A549 (cell line): ENCODE measurements around the gene PRKAR1B. TPM values are rescaled to one million over a fixed set of nuclear protein-coding genes. Genes with fewer than 3 reads are reported as not detected.

Experiments
- ATAC-seq, 2 experiments: fragments of 200-7000 bp in 1 of 2; fragments of >200 bp in 1 of 2; cut with Nextera tagmentation in 1 of 2; cut with Tn5 transposase in 1 of 2; 3 replicates each; pipeline versions ENCODE4 v1.8.0 to v1.9.1; 2018 to 2020; ENCODE audit warnings: mild to moderate bottlenecking in 1 of 2, moderate library complexity in 1 of 2
- CTCF ChIA-PET: fragments of 300-600 bp; sonication (Branson Sonifier 250); formaldehyde crosslinking; extraction: SDS; loops from one replicate; lab custom pipeline; 2021; ENCODE audit warnings: antibody characterized with exemption, inconsistent platforms; lab: Yijun Ruan, JAX
- POLR2A ChIA-PET: fragments of 350-600 bp; formaldehyde crosslinking; extraction: SDS; loops from one replicate; lab custom pipeline; 2021; ENCODE audit warnings: antibody characterized with exemption, inconsistent platforms; lab: Yijun Ruan, JAX
- DNase-seq, 2 experiments: peaks; one replicate each; pipeline versions ENCODE4 v3.0.0 to v3.0.0-alpha.2; 2011 to 2016; ENCODE audit warnings: low read depth in 1 of 2, low spot score in 1 of 2
- FAIRE-seq: peaks from 2 replicates; lab custom pipeline; 2011; peaks lifted over from hg19 to GRCh38; lab: Jason Lieb, UNC
- H3K27ac ChIP-seq, 2 experiments: fragments of >200 bp; sonication (Bioruptor Twin); formaldehyde crosslinking; 3 replicates each; pipeline ENCODE4 v1.5.1; 2016 to 2017
- H3K4me1 ChIP-seq: fragments of >200 bp; sonication (Bioruptor Twin); formaldehyde crosslinking; 3 replicates; pipeline ENCODE4 v1.6.1; 2016
- H3K4me2 ChIP-seq: fragments of >200 bp; sonication (Bioruptor Twin); formaldehyde crosslinking; 3 replicates; pipeline ENCODE4 v1.6.1; 2016
- H3K4me3 ChIP-seq: fragments of >200 bp; sonication (Bioruptor Twin); formaldehyde crosslinking; 3 replicates; pipeline ENCODE4 v1.5.1; 2016
- H3K9me3 ChIP-seq: fragments of >200 bp; sonication (Bioruptor Twin); formaldehyde crosslinking; 3 replicates; pipeline ENCODE4 v1.6.1; 2016
- BHLHE40 ChIP-seq: IDR thresholded peaks from 2 replicates; pipeline ENCODE4 v1.6.1; 2012; ENCODE audit warnings: low read depth, low read length, inconsistent platforms
- CBX2 ChIP-seq: fragments of 200-600 bp; sonication (generic); IDR thresholded peaks from 2 replicates; pipeline ENCODE4 v1.6.1; 2016; ENCODE audit warnings: low read depth, mild to moderate bottlenecking, borderline replicate concordance
- CEBPB ChIP-seq, 2 experiments: fragments of >200 bp in 1 of 2; sonication (Bioruptor Twin) in 1 of 2; formaldehyde crosslinking in 1 of 2; IDR thresholded peaks; 2 replicates each; pipeline ENCODE4 v1.6.1; 2012 to 2016
- ESRRA ChIP-seq: fragments of 150-350 bp; IDR thresholded peaks from 2 replicates; pipeline ENCODE4 v1.6.1; 2014; ENCODE audit warnings: mild to moderate bottlenecking, low read length, borderline replicate concordance
- FOSB ChIP-seq: fragments of 250-450 bp; sonication (Bioruptor Pico); IDR thresholded peaks from 2 replicates; pipeline ENCODE4 v1.5.0; 2020; ENCODE audit warnings: mild to moderate bottlenecking, moderate library complexity
- GATA3 ChIP-seq: IDR thresholded peaks from 2 replicates; pipeline ENCODE4 v1.6.1; 2012; ENCODE audit warnings: borderline replicate concordance
- HEYL ChIP-seq: fragments of 250-450 bp; sonication (Bioruptor Pico); IDR thresholded peaks from 2 replicates; pipeline ENCODE4 v1.8.0; 2021; ENCODE audit warnings: mild to moderate bottlenecking, moderate library complexity
- HOXA7 ChIP-seq: fragments of 250-450 bp; sonication (Bioruptor Pico); IDR thresholded peaks from 2 replicates; pipeline ENCODE4 v1.5.0; 2020; ENCODE audit warnings: mild to moderate bottlenecking, moderate library complexity
- JUN ChIP-seq, 2 experiments: fragments of >200 bp; sonication (Bioruptor Twin); formaldehyde crosslinking; IDR thresholded peaks; 2 replicates in 1 of 2; 3 replicates in 1 of 2; pipeline ENCODE4 v1.6.1; 2016 to 2017
- MAZ ChIP-seq: fragments of 150-350 bp; IDR thresholded peaks from 2 replicates; pipeline ENCODE4 v1.6.1; 2014; ENCODE audit warnings: antibody characterized with exemption, low read depth, low read length, borderline replicate concordance
- NR3C1 ChIP-seq: fragments of >200 bp; sonication (Bioruptor Twin); formaldehyde crosslinking; IDR thresholded peaks from 3 replicates; pipeline ENCODE4 v1.6.1; 2017
- POLR2A ChIP-seq: IDR thresholded peaks from 2 replicates; pipeline ENCODE4 v1.6.1; 2012; ENCODE audit warnings: mild to moderate bottlenecking, low read length
- RAD21 ChIP-seq, 2 experiments: fragments of >200 bp in 1 of 2; sonication (Bioruptor Twin) in 1 of 2; formaldehyde crosslinking in 1 of 2; IDR thresholded peaks in 1 of 2; conservative IDR thresholded peaks in 1 of 2; 2 replicates in 1 of 2; 3 replicates in 1 of 2; pipeline ENCODE4 v1.6.1; 2012 to 2018; ENCODE audit warnings: inconsistent platforms in 1 of 2
- RARB ChIP-seq: fragments of 250-450 bp; sonication (Bioruptor Pico); IDR thresholded peaks from 2 replicates; pipeline ENCODE4 v1.8.0; 2021; ENCODE audit warnings: mild to moderate bottlenecking, moderate library complexity
- RCOR1 ChIP-seq: fragments of 150-350 bp; IDR thresholded peaks from 2 replicates; pipeline ENCODE4 v1.6.1; 2014; ENCODE audit warnings: antibody characterized with exemption, low read length, low read depth
- SMC3 ChIP-seq: fragments of >200 bp; sonication (Bioruptor Twin); formaldehyde crosslinking; IDR thresholded peaks from 3 replicates; pipeline ENCODE4 v1.6.1; 2018; ENCODE audit warnings: inconsistent platforms
- TP53 ChIP-seq: fragments of 250-450 bp; sonication (Bioruptor Pico); IDR thresholded peaks from 2 replicates; pipeline ENCODE4 v1.5.0; 2021; ENCODE audit warnings: mild to moderate bottlenecking, moderate library complexity
- ZSCAN20 ChIP-seq: fragments of 250-450 bp; sonication (Bioruptor Pico); IDR thresholded peaks from 2 replicates; pipeline ENCODE4 v1.8.0; 2022; ENCODE audit warnings: mild to moderate bottlenecking, moderate library complexity
- WGBS: methylation state at CpG from one replicate; pipeline ENCODE4 v1.1.6; 2017; ENCODE audit errors: missing lambda C conversion rate; 5-methylcytosine and 5-hydroxymethylcytosine counted together
- polyA plus RNA-seq, 4 experiments: library from polyadenylated mRNA; depleted of rRNA in 3 of 4; stranded (reverse); fragments of >200 nt; fragmentation: RNase III in 1 of 4; extraction: RNeasy Plus Mini Kit Qiagen cat#74134 plus additional on column Dnase treatment in 1 of 4; gene quantifications; 2 replicates in 3 of 4; 3 replicates in 1 of 4; pipeline ENCODE4 v1.2.3, GENCODE V29; 2011 to 2017
- TF ChIP-seq, protein P1 (sequence below): fragments of 250-450 bp; sonication (Bioruptor Pico); IDR thresholded peaks from 2 replicates; pipeline ENCODE4 v1.5.0; 2021; ENCODE audit warnings: mild to moderate bottlenecking, moderate library complexity, borderline replicate concordance
- TF ChIP-seq, protein P2 (sequence below): IDR thresholded peaks from 2 replicates; pipeline ENCODE4 v1.6.1; 2012
- TF ChIP-seq, protein P3 (sequence below): fragments of >200 bp; sonication (Bioruptor Twin); formaldehyde crosslinking; IDR thresholded peaks from 2 replicates; pipeline ENCODE4 v1.6.1; 2016
- TF ChIP-seq, protein P4 (sequence below): fragments of >200 bp; sonication (Bioruptor Twin); formaldehyde crosslinking; IDR thresholded peaks from 3 replicates; pipeline ENCODE4 v1.6.1; 2016

PRKAR1B gene
- polyA plus RNA-seq, 2 of the 4 experiments (the other 2 are of a cell fraction), result 10.1 to 33.7 TPM

DNA sequence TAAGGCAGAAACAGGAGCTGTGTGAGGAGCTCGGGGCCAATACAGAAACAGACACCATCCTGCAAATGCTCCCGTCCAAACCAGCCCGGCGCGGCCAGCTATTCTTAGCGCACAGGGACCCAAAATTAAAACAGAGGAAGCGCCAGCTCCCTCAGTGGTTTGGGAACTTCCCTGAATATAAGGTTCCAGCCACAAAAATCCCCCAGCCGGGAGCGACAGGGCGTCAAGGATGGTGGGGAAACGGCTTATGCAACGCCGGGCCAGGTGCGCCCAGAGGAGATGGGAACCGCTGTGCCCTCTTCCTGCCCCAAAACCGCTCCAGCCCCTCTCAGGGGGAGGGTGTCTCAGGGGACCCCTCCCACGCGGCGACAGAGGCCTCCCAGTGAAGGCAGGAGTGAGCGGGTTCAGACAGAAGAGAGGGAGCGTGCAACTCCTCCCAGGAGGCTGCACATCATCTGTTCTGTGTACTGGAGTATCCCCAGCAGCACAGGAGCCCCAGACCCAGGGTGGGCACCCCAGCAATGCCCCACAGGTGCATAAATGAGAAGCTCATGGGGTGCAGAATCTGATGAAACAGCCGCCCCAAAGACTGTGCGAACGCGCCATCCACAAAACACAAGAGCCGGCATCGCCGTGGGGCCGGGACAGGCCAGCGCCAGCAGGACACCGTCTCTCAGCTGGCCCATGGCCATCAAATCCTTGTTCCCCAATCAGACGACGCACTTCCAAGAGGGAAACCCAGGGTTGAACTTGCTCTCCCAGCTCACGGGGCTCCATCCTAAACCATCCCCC, 133.6 kb downstream of the PRKAR1B start:
- DNase-seq (no peak), FAIRE-seq (no peak), ATAC-seq (peak in 1 of 2 experiments; percentile 12; a peak in 1 of 6 replicates)
- Histone ChIP-seq H3K4me2 (no peak overlapping the region), H3K4me1 (no peaks in the 10 kb centered on the region), H3K27ac (no peak overlapping the region), H3K4me3 (no peak overlapping the region), H3K9me3 (no peaks in the 10 kb centered on the region)
- CTCF ChIA-PET, result interaction anchor here (1.1 kb wide), 1 partner anchor 24 kb away, joined by 4 read pairs; no protein-coding TSS in a partner anchor
- whole genome bisulfite sequencing, result 89% methylated on average over 34 of the region's 34 CpGs
- POLR2A ChIA-PET, result no interaction called here
- TF ChIP-seq RCOR1 (no peak), TP53 (CRISPR knock-in tag) (no peak), JUN (IDR thresholded peaks at IDR 0.05) (no peak), FOSB (no peak), RARB (CRISPR knock-in tag) (no peak), GATA3 (no peak), CBX2 (no peak), HOXA7 (CRISPR knock-in tag) (no peak), NR3C1 (no peak)
- TF ChIP-seq, protein P1, sequence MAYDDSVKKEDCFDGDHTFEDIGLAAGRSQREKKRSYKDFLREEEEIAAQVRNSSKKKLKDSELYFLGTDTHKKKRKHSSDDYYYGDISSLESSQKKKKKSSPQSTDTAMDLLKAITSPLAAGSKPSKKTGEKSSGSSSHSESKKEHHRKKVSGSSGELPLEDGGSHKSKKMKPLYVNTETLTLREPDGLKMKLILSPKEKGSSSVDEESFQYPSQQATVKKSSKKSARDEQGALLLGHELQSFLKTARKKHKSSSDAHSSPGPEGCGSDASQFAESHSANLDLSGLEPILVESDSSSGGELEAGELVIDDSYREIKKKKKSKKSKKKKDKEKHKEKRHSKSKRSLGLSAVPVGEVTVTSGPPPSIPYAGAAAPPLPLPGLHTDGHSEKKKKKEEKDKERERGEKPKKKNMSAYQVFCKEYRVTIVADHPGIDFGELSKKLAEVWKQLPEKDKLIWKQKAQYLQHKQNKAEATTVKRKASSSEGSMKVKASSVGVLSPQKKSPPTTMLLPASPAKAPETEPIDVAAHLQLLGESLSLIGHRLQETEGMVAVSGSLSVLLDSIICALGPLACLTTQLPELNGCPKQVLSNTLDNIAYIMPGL, result no peak
- TF ChIP-seq, protein P2, sequence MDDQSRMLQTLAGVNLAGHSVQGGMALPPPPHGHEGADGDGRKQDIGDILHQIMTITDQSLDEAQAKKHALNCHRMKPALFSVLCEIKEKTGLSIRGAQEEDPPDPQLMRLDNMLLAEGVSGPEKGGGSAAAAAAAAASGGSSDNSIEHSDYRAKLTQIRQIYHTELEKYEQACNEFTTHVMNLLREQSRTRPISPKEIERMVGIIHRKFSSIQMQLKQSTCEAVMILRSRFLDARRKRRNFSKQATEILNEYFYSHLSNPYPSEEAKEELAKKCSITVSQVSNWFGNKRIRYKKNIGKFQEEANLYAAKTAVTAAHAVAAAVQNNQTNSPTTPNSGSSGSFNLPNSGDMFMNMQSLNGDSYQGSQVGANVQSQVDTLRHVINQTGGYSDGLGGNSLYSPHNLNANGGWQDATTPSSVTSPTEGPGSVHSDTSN, result no peak
- TF ChIP-seq, protein P3, sequence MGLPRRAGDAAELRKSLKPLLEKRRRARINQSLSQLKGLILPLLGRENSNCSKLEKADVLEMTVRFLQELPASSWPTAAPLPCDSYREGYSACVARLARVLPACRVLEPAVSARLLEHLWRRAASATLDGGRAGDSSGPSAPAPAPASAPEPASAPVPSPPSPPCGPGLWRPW, result no peak

DNA sequence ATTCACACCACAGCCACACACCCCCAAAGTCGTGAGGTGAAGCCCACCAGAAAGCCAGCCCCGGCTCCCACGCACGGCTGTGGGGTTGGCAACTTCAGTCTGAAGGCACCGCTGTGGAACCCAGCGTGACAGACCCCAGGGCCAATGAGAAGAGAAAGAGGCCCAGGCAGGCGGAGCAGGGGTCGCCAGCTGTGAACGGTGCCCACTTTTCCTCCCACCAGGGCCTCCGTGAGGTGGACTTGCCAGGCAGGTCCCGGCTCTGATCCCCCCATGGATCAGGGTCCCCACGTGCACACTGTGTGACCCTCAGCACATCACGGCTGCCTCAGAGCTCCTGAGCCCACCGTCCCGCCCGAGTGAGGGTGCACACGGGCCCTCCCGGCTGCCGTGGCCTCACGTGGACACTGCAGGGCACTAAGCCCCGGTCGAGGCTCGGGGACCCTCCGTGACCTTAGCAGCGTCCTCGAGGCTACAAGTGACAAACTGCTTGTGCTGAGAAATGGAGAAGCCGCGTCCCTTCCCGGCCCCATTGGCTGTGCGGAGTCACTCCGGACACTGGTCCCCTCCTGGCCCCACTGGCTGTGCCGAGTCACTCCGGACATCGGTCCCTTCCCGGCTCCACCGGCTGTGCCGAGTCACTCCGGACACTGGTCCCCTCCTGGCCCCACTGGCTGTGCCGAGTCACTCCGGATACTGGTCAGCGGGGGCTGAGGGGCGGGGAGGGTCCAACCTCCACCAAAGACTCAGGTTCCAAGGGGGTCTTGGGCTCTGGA, 135.0 kb downstream of the PRKAR1B start:
- H3K4me3 ChIP-seq, result no peak overlapping the region
- H3K4me1 ChIP-seq, result no peaks in the 10 kb centered on the region
- no peak for FAIRE-seq
- ATAC-seq, result no peak
- H3K4me2 ChIP-seq, result no peak overlapping the region
- TF ChIP-seq ZSCAN20 (CRISPR knock-in tag), result no peak
- TF ChIP-seq RCOR1, result no peak
- no peak for TF ChIP-seq NR3C1
- no peak for TF ChIP-seq POLR2A
- no peak for TF ChIP-seq CEBPB (IDR thresholded peaks at IDR 0.05)
- TF ChIP-seq MAZ, result no peak
- no peak for TF ChIP-seq BHLHE40
- no peak for TF ChIP-seq RAD21 (conservative IDR thresholded peaks at IDR 0.05 in 1 of 2, IDR thresholded peaks at IDR 0.05 in 1 of 2)
- TF ChIP-seq HEYL, result no peak
- TF ChIP-seq SMC3, result no peak
- TF ChIP-seq, protein P2, result no peak
- no peak for TF ChIP-seq ESRRA
- TF ChIP-seq, protein P4, sequence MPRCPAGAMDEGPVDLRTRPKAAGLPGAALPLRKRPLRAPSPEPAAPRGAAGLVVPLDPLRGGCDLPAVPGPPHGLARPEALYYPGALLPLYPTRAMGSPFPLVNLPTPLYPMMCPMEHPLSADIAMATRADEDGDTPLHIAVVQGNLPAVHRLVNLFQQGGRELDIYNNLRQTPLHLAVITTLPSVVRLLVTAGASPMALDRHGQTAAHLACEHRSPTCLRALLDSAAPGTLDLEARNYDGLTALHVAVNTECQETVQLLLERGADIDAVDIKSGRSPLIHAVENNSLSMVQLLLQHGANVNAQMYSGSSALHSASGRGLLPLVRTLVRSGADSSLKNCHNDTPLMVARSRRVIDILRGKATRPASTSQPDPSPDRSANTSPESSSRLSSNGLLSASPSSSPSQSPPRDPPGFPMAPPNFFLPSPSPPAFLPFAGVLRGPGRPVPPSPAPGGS, result no peak
- TF ChIP-seq, all 56 proteins: peak for 0
- ChIA-PET CTCF (interaction anchor here (0.9 kb wide), 1 partner anchor 30 kb away, joined by 3 read pairs; no protein-coding TSS in a partner anchor), POLR2A (no interaction called here)
- no peak for DNase-seq
- Histone ChIP-seq H3K9me3 (no peaks in the 10 kb centered on the region), H3K27ac (no peak overlapping the region)
- WGBS, result 91% methylated on average over 33 of the region's 42 CpGs
